ENCODE results near the gene FBLN2. TPM values are rescaled to one million over a fixed set of nuclear protein-coding genes. Genes with fewer than 3 reads are reported as not detected.

The FBLN2 gene
- total and polyA plus RNA-seq, 10 of the 15 experiments (the other 5 are each of a cell fraction or from before 2014, with no cell fraction given) = 0.03 to 0.41 (median 0.12) TPM; not detected in 2

GRCh38 chr3:13618836-13619235 is 69.9 kb downstream of the FBLN2 start:
- no peak for ATAC-seq
- ChIA-PET RAD21 (ENCODE audit: unreplicated experiment) (no interaction called here), CTCF (interaction anchor here (0.8 kb wide), 1 partner anchor 123 kb away, joined by 3 read pairs; no protein-coding TSS in a partner anchor), POLR2A (no interaction called here), SMC1A (ENCODE audit: uncharacterized antibody, unreplicated experiment) (no interaction called here)
- H3K9me3 ChIP-seq (replicated peaks; ENCODE audit: control insufficient read depth, insufficient read depth, low read length) = no peaks in the 10 kb centered on the region
- no peak overlapping the region for H3K4me2 ChIP-seq (ENCODE audit: control insufficient read depth, insufficient read depth)
- 70% methylated on average over 3 of the region's 3 CpGs for WGBS (ENCODE audit: insufficient coverage, insufficient replicate concordance, low lambda C conversion rate, missing lambda C conversion rate)
- no peak for FAIRE-seq
- no peak overlapping the region for H2AFZ ChIP-seq (ENCODE audit: control insufficient read depth, low read depth, low read length)
- no peak overlapping the region for H3K9ac ChIP-seq (ENCODE audit: control insufficient read depth, insufficient read depth, low read length)
- intact Hi-C loops (cut with micrococcal nuclease; ENCODE audit: unreplicated experiment) (no loop called here), in situ Hi-C loops (cut with MboI) (no loop called here)
- no peaks in the 10 kb centered on the region for H3K36me3 ChIP-seq (ENCODE audit: control insufficient read depth in 2 of 2, insufficient read depth in 2 of 2, low read length in 1 of 2)
- H3K27ac ChIP-seq (ENCODE audit: control insufficient read depth, insufficient read depth) = no peak overlapping the region
- H3K4me1 ChIP-seq (ENCODE audit: control insufficient read depth, insufficient read depth, low read length) = no peaks in the 10 kb centered on the region
- H4K20me1 ChIP-seq (ENCODE audit: control insufficient read depth, insufficient read depth) = no peaks in the 10 kb centered on the region
- no peak overlapping the region for H3K4me3 ChIP-seq
- H3K79me2 ChIP-seq (ENCODE audit: control insufficient read depth, insufficient read depth, low read length) = no peaks in the 10 kb centered on the region
- DNase-seq (ENCODE audit: low read depth, low spot score) = no peak
- BruUV-seq (replicated peaks) = no TSS peak
- H3K27me3 ChIP-seq (replicated peaks in 1 of 2; ENCODE audit: control insufficient read depth in 2 of 2, insufficient read depth in 2 of 2, low read length in 1 of 2) = no peaks in the 10 kb centered on the region
- TF ChIP-seq ELK1 (IDR thresholded peaks at IDR 0.05; ENCODE audit: low read depth, low read length) (no peak), EP300 (IDR thresholded peaks at IDR 0.05; ENCODE audit: borderline replicate concordance in 1 of 2, control insufficient read depth in 1 of 2, low read depth in 2 of 2, low read length in 2 of 2) (no peak), RCOR1 (conservative IDR thresholded peaks at IDR 0.05; ENCODE audit: low read depth, low read length) (no peak), PAX5 (IDR thresholded peaks at IDR 0.05; ENCODE audit: borderline replicate concordance, low read depth, low read length) (no peak), ZBTB4 (CRISPR knock-in tag; IDR thresholded peaks at IDR 0.05) (no peak), CBX3 (IDR thresholded peaks at IDR 0.05; ENCODE audit: borderline replicate concordance, low read depth) (no peak), ZNF592 (IDR thresholded peaks at IDR 0.05) (no peak), NFYA (IDR thresholded peaks at IDR 0.05; ENCODE audit: borderline replicate concordance, low read depth, low read length) (no peak), IKZF2 (IDR thresholded peaks at IDR 0.05) (no peak), IRF5 (IDR thresholded peaks at IDR 0.05; ENCODE audit: borderline replicate concordance) (no peak), GABPA (IDR thresholded peaks at IDR 0.05; ENCODE audit: low read depth) (no peak), NFXL1 (IDR thresholded peaks at IDR 0.05; ENCODE audit: borderline replicate concordance) (no peak)

All from GM12878 (cell line).